GM12878 (cell line): ENCODE results near the gene ZNF491. TPM values are rescaled to one million over a fixed set of nuclear protein-coding genes. Genes with fewer than 3 reads are reported as not detected.

Source experiments
- BACH1 ChIP-seq: fragments of 450-650 bp; IDR thresholded peaks from 2 replicates; pipeline ENCODE4 v1.6.1; 2017; ENCODE audit warnings: mild to moderate bottlenecking, borderline replicate concordance
- CEBPB ChIP-seq, 2 experiments: fragments of 150-350 bp in 1 of 2; IDR thresholded peaks; 2 replicates each; pipeline ENCODE4 v1.6.1; 2012 to 2014; ENCODE audit warnings: low read depth in 2 of 2, low read length in 2 of 2, borderline replicate concordance in 1 of 2, inconsistent platforms in 1 of 2
- CREB1 ChIP-seq: IDR thresholded peaks from 2 replicates; pipeline ENCODE4 v1.6.1; 2012; ENCODE audit warnings: low read depth, mild to moderate bottlenecking, inconsistent platforms
- HDAC6 ChIP-seq: fragments of 200-600 bp; sonication (generic); IDR thresholded peaks from one replicate; pipeline ENCODE4 v1.8.0; 2017; ENCODE audit warnings: antibody characterized with exemption; ENCODE audit not compliant: unreplicated experiment
- JUND ChIP-seq: IDR thresholded peaks from 2 replicates; pipeline ENCODE4 v1.6.1; 2012; ENCODE audit warnings: low read depth, mild to moderate bottlenecking, low read length, improper control_type of control experiment, moderate library complexity
- KDM1A ChIP-seq: fragments of 200-600 bp; sonication (generic); IDR thresholded peaks from 2 replicates; pipeline ENCODE4 v1.6.1; 2016; ENCODE audit warnings: borderline replicate concordance
- NKRF ChIP-seq: fragments of 450-650 bp; conservative IDR thresholded peaks from 2 replicates; pipeline ENCODE4 v1.6.1; 2017; ENCODE audit warnings: mild to moderate bottlenecking, moderate library complexity
- PAX8 ChIP-seq: fragments of 450-650 bp; IDR thresholded peaks from 2 replicates; pipeline ENCODE4 v1.6.1; 2017; ENCODE audit warnings: mild to moderate bottlenecking, moderate library complexity
- SMAD1 ChIP-seq: fragments of 450-650 bp; IDR thresholded peaks from 2 replicates; pipeline ENCODE4 v1.6.1; 2018; ENCODE audit warnings: mild to moderate bottlenecking, low read depth; ENCODE audit not compliant: partially characterized antibody
- ZBTB33 ChIP-seq: fragments of 450-650 bp; IDR thresholded peaks from 2 replicates; pipeline ENCODE4 v1.6.1; 2017; ENCODE audit warnings: mild to moderate bottlenecking
- polyA plus RNA-seq, 11 experiments: library from polyadenylated mRNA; depleted of rRNA in 4 of 11; unstranded in 6 of 11; stranded (reverse) in 5 of 11; fragments of >200 nt; fragmentation: Nextera tagmentation in 4 of 11; fragmentation: Illumina TruSeq in 1 of 11; extraction: Ambion mirVana in 4 of 11; extraction: Trizol in 1 of 11; gene quantifications; 1 replicate in 1 of 11; 2 replicates in 10 of 11; pipeline versions ENCODE4 v1.2.1 to v1.2.3, GENCODE V29; 2011 to 2016; ENCODE audit warnings: inconsistent platforms in 2 of 11, missing spikeins in 2 of 11, low read depth in 1 of 11
- total RNA-seq, 4 experiments: library from RNA; depleted of rRNA in 3 of 4; stranded (reverse); fragments of >200 nt in 3 of 4; fragmentation: Illumina TruSeq in 1 of 4; extraction: Trizol in 1 of 4; gene quantifications; 2 replicates each; pipeline versions ENCODE4 v1.2.1 to v1.2.3, GENCODE V29; 2013 to 2021
- TF ChIP-seq, protein P1 (sequence below): fragments of 150-350 bp; IDR thresholded peaks from 2 replicates; pipeline ENCODE4 v1.6.1; 2016; ENCODE audit warnings: low read depth, low read length
- TF ChIP-seq, protein P2 (sequence below): IDR thresholded peaks from 2 replicates; pipeline ENCODE4 v1.6.1; 2012; ENCODE audit warnings: improper control_type of control experiment, low read depth, low read length; ENCODE audit not compliant: insufficient replicate concordance

Gene ZNF491
- total and polyA plus RNA-seq, 10 of the 15 experiments (the other 5 are each of a cell fraction or from before 2014, with no cell fraction given) = 0.18 to 1.4 (median 0.37) TPM

DNA sequence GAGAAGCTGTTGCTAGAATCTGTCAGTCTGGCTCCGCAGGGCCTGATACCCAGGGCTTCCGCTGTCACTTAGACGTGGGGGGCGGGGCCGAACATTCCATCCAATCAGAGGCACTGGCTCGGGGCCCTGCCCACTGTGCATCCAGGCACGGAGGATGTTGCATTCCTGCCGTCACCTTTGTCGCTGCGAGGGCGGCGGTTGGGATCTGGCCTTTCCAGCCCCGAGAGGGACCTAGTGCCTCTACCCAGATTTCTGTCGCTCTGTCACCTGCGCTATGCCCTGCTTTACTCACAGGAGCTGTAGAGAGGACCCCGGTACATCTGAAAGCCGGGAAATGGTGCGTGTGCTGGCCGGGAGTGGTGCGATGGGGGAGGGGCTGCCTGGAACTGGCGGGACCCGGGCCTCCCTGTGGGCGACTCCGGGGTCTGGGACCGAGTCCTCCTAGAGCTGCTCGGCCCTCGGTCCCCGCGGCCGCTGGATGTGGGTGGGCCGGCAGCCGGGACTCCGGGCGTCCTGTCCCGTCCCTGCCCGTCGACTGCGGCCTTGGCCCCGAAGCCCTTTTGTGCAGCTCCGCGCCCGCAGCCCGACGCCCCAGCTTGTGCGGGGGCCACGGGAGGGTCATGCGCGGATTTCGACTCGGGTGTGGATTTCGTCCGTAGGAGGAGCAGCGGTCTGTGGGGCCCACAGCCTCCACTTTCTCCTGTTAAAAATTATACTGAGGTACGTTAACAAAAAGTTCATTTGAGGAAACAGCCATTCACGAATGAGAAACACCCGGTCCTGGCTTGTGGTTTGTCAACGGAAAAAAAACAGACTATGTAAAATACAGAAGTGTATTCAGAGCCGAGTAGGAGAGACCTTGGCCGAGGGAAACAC is 50.5 kb downstream of the ZNF491 start, which contains the start of gene ZNF439 (continued):
- TF ChIP-seq KDM1A (no peak), JUND (no peak), BACH1 (no peak), HDAC6 (no peak), CREB1 (peak; percentile 48), SMAD1 (no peak), PAX8 (no peak), NKRF (no peak), ZBTB33 (no peak), CEBPB (IDR thresholded peaks at IDR 0.05; ENCODE audit: borderline replicate concordance in 1 of 2, low read depth in 2 of 2, low read length in 2 of 2) (no peak)
- TF ChIP-seq, protein P1, sequence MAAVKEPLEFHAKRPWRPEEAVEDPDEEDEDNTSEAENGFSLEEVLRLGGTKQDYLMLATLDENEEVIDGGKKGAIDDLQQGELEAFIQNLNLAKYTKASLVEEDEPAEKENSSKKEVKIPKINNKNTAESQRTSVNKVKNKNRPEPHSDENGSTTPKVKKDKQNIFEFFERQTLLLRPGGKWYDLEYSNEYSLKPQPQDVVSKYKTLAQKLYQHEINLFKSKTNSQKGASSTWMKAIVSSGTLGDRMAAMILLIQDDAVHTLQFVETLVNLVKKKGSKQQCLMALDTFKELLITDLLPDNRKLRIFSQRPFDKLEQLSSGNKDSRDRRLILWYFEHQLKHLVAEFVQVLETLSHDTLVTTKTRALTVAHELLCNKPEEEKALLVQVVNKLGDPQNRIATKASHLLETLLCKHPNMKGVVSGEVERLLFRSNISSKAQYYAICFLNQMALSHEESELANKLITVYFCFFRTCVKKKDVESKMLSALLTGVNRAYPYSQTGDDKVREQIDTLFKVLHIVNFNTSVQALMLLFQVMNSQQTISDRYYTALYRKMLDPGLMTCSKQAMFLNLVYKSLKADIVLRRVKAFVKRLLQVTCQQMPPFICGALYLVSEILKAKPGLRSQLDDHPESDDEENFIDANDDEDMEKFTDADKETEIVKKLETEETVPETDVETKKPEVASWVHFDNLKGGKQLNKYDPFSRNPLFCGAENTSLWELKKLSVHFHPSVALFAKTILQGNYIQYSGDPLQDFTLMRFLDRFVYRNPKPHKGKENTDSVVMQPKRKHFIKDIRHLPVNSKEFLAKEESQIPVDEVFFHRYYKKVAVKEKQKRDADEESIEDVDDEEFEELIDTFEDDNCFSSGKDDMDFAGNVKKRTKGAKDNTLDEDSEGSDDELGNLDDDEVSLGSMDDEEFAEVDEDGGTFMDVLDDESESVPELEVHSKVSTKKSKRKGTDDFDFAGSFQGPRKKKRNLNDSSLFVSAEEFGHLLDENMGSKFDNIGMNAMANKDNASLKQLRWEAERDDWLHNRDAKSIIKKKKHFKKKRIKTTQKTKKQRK = no peak
- TF ChIP-seq, protein P2, sequence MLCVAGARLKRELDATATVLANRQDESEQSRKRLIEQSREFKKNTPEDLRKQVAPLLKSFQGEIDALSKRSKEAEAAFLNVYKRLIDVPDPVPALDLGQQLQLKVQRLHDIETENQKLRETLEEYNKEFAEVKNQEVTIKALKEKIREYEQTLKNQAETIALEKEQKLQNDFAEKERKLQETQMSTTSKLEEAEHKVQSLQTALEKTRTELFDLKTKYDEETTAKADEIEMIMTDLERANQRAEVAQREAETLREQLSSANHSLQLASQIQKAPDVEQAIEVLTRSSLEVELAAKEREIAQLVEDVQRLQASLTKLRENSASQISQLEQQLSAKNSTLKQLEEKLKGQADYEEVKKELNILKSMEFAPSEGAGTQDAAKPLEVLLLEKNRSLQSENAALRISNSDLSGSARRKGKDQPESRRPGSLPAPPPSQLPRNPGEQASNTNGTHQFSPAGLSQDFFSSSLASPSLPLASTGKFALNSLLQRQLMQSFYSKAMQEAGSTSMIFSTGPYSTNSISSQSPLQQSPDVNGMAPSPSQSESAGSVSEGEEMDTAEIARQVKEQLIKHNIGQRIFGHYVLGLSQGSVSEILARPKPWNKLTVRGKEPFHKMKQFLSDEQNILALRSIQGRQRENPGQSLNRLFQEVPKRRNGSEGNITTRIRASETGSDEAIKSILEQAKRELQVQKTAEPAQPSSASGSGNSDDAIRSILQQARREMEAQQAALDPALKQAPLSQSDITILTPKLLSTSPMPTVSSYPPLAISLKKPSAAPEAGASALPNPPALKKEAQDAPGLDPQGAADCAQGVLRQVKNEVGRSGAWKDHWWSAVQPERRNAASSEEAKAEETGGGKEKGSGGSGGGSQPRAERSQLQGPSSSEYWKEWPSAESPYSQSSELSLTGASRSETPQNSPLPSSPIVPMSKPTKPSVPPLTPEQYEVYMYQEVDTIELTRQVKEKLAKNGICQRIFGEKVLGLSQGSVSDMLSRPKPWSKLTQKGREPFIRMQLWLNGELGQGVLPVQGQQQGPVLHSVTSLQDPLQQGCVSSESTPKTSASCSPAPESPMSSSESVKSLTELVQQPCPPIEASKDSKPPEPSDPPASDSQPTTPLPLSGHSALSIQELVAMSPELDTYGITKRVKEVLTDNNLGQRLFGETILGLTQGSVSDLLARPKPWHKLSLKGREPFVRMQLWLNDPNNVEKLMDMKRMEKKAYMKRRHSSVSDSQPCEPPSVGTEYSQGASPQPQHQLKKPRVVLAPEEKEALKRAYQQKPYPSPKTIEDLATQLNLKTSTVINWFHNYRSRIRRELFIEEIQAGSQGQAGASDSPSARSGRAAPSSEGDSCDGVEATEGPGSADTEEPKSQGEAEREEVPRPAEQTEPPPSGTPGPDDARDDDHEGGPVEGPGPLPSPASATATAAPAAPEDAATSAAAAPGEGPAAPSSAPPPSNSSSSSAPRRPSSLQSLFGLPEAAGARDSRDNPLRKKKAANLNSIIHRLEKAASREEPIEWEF = no peak
